Stimulated activated CD4-positive, alpha-beta T cell treated with anti-CD3 and anti-CD28 coated beads, Interleukin-15, amount 100 ng/mL, for 24 hours (primary cell): ENCODE data around the gene TRIP6.
"Not testable (repeated sequence)": the region's sequence is repeated elsewhere in the genome, so short reads cannot be mapped to it uniquely, and the experiment has no call there.

Source experiments
- DNase-seq: peaks from one replicate; pipeline ENCODE4 v3.0.0-alpha.2; 2020

The TRIP6 gene

DNA sequence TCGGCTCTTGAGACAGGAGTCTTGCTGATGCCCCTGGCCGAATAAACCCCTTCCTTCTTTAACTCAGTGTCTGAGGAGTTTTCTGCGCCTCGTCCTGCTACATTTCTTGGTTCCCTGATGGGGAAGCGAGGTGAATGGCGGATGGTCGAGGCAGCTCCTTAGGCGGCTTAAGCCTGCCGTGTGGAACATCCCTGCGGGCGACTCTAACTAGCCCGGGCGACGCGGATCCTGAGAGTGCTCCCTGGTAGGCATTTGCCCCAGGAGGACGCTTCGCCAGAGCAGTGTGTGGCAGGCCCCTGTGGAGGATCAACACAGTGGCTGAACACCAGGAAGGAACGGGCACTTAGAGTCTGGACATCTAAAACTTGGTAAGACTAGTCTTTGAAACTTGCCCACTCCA is 27.8 kb upstream of the TRIP6 start:
- no peak for DNase-seq

DNA sequence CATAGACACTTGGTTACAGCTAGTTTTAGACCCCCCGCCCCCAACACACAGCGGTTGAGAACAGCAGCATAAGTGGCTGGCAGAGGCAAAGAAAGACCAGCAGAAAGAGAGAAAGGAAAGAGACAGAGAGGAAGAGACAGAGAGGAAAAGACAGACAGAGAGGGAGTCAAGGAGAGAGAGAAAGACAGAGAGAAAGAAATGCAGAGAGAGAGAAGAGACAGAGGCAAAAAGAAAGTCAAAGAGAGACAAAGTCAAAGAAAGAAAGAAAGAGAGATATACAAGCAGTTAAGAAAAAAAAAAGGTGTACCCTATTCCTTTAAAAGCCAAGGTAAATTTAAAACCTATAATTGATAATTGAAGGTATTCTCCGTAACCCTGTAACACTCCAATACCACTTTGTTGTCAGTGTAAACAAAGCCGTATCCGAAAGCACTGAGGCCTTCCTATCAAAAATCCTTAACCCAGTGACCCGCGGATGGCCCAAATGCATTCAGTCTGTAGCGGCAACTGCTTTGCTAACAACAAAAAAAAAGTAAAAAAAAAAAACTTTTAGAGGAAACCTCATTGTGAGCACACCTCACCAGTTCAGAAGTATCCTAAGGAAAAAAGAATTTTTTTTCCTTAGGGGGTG is 26.6 kb upstream of the TRIP6 start:
- DNase-seq = no peak

DNA sequence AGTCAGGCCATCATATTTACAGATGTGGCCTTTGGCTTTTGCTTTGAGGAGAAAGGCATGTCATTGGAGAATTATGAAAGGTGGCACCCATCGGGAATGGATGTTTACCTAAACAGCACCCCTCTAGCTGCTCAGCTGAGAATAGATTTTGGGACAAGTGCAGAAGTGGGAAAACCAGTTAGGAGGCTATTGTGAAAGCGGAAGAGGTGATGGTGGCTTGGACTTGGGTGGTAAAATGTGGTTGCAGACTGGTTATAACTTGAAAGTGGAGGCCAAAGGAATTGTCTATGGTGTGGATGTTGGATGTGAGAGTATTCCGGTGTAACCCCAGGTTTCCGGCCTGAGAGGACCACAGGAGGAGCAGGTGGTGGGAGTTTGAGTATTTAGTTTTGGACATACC is 19.8 kb upstream of the TRIP6 start:
- no peak for DNase-seq

DNA sequence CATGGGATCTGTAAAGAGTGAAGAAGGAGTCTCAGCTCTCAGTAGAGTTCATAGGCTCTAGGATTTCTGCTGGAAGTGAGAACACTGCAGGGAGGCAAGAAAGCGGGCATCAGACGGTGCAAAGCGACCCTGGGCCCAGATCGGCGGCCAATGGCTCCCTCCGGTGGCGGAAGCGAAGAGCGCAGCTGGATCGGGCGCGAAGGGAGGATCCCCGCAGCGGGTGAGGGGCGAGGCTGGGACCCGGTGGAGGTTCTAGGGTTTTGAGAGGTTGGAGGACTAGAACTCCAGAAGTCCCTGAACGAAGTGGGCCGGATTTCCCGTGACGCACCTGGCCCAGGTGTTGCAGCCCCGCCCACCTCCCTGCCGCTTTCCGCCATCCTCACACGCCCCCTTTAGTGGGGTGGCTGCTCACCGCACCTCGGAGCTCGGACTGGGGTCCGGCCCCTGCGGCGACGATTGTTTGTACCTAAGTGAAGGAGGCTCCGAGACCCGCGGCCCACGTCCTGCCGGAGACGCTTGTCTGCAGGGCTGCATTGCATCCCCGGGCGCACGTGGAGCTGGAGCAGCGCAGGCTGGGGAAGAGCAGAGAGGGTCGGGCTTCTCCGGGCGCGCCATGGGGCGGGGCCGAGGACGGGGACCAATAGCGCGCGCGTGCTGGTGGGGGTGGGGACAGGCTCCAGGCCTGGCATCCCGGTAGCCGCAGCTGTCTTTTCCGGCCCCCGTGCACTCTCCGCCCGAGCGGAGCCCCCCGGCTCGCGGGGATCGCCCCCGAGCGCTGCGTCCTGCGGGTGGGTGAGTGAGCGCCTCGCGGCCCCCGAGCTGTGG is 14.9 kb upstream of the TRIP6 start, which contains the start of gene SLC12A9:
Gene SLC12A9, plus strand, starts transcription at position 666 of the 825 bp plus-strand sequence. CDS start 1,485 bp downstream, outside the sequence.
- DNase-seq = peak; percentile 94

DNA sequence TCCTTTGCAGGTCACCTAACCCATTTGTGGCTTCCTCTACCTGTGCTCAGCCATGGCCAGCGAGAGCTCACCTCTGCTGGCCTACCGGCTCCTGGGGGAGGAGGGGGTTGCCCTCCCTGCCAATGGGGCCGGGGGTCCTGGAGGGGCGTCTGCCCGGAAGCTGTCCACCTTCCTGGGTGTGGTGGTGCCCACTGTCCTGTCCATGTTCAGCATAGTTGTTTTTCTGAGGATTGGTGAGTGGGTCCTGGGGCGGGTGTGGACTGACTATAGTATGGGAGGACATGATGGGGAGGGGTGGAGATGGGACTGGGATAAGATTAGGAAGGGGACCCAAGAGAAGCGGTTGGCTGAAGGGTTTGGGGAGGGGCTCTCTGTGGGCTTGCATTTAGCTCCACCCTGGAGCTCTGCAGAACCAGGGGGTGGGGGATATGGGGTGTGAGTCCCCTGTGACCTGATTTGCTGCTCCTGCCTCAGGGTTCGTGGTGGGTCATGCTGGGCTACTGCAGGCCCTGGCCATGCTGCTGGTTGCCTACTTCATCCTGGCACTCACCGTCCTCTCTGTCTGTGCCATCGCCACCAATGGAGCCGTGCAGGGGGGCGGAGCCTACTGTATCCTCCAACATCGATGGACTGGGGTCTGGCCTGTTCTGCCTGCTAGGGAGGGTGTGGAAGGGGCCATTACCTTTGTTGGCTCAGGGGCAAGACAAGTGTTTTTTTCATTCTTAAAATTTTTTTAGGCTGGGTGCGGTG is 12.9 kb upstream of the TRIP6 start:
- DNase-seq = no peak

DNA sequence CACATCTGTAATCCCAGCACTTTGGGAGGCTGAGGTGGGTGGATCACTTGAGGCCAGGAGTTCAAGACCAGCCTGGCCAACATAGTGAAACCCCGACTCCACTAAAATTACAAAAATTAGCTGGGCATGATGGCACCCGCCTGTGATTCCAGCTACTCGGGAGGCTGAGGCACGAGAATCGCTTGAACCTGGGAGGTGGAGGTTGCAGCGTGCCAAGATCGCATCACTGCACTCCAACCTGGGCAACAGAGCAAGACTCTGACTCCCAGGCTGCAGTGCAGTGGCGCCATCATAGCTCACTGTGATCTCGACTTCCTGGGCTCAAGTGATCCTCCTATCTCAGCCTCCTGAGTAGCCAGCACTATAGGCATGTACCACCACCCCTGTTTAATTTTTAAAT is 12.3 kb upstream of the TRIP6 start:
- DNase-seq = not testable (repeated sequence)

DNA sequence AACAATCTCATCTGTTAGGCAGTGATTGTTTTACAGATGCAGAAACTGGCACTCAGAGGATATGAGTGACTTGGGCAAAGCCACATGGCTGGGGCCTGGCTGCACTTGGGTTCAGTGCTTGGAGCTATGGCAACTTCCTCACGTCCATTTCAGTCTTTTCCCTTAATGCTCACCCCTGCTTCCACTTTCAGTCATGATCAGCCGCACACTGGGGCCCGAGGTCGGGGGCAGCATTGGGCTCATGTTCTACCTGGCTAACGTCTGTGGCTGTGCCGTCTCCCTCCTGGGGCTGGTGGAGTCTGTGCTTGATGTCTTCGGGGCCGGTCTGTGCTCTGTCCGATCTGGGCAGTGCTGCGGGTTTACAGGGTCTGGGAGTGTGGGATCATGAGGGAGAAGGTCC is 11.7 kb upstream of the TRIP6 start:
- no peak for DNase-seq

DNA sequence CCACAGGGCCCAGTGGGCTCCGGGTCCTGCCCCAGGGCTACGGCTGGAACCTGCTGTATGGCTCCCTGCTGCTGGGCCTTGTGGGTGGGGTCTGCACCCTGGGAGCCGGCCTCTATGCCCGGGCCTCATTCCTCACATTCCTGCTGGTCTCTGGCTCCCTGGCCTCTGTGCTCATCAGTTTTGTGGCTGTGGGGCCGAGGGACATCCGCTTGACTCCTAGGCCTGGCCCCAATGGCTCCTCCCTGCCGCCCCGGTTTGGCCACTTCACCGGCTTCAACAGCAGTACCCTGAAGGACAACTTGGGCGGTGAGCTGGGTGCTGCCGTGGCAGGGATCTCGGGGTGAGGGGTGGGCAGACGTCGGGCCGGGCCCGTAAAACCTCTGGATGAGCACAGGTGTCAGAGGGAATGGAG is 10.3 kb upstream of the TRIP6 start:
- no peak for DNase-seq

DNA sequence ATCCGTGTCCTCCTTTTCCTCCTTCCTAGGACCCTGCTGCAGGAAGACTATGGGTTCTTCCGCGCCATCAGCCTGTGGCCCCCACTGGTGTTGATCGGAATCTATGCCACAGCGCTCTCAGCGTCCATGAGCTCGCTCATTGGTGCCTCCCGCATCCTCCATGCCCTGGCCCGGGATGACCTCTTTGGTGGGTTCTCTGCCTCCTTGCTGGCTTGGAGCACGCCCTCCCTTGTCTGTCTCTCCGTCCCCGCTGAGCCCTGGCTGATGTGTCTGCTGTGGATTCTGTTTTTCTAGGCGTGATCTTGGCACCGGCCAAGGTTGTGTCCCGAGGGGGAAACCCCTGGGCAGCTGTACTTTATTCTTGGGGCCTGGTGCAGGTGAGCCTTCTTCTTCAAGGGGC is 7.3 kb upstream of the TRIP6 start:
- no peak for DNase-seq

DNA sequence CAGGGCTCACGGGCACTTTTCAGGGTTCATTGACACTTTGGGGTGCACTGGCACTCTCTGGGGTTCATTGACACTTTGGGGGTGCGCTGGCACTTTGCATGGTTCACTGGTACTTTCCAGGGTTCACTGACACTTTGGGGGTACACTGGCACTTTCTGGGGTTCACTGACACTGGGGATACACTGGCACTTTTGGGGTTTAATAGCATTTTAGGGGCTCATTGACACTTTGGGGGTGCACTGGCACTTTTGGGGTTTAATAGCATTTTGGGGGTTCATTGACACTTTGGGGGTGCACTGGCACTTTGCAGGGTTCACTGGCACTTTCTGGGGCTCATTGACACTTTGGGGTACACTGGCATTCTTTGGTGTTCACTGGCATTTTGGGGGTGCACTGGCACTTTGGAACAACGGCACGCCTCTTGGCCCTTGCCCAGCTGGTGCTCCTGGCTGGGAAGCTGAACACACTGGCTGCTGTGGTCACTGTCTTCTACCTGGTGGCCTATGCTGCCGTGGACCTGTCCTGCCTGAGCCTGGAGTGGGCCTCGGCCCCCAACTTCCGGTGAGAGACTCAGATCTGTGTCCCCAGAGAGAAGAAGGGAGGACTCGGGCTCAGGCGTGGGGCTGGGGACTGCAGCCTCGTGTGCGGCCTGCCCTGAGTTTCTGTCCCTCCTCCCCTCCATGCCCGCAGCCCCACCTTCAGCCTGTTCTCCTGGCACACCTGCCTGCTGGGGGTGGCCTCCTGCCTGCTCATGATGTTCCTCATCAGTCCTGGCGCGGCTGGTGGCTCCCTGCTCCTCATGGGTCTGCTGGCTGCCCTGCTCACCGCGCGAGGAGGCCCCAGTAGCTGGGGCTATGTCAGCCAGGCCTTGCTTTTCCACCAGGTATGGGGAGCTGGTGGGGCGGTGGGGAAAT is 6.2 kb upstream of the TRIP6 start:
- DNase-seq = no peak

DNA sequence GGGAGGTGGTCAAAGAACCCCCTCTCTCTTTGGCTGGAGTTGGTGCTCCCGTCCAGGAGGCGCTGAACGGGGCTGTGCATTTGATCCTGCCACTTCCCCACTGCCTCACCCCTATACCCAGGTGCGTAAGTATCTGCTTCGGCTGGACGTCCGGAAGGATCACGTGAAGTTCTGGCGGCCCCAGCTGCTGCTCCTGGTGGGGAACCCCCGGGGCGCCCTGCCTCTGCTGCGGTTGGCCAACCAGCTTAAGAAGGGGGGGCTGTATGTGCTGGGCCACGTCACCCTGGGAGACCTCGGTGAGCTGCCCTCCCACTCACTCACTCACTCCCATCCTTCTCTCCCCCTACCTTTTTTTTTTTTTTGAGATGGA is 5.6 kb upstream of the TRIP6 start:
- DNase-seq = no peak

DNA sequence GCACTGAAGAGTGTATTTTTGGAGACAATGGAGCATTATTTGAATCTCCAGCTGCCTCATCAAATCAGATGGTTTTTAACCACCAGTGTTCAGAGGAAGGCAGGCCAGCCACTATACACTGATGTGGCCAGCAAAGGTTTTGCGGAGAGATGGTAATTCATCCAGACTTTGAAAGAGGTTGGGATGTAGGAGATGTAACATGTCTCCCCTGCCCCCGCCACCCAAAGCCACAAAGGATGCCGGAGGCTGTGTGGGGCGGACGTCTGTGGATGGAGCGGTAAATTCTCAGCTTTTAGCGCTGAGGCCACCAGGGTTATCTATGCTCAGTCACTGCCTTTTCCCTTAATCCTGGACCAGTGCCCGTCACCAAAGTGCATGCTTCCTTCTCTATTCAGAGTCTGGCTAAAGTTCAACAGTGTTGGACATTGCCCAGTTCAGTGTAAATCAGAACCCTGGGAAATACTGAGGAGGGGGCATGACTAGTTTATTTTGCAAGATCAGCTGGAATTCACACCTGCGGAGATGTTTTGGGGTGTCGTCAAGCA is 3.7 kb upstream of the TRIP6 start:
- DNase-seq = no peak

DNA sequence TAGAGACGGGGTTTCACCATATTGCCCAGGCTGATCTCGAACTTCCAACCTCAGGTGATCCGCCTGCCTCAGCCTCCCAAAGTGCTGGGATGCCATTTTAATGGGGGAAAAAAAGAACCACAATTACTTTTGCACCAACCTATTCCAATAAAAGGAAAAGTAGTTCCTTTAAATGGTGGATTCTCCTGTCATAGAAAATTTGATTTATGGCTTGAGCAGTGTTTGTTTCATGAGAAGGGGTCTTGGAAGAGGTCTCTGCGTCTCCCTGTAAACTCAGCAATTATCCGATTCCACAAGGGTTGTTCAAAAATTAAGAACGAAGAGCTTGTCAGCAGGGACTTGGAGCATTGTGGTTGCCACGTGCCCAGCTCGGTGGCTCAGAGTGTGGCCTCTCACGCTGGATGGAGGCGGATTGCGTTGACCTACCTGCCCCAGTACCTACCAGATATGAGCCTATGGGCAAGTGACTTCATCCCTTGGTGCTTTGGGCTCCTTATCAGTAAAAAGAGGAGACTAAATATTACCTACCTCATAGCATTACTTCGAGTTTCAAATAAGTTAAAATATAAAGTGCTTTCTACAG is 2.8 kb upstream of the TRIP6 start:
- DNase-seq = no peak

DNA sequence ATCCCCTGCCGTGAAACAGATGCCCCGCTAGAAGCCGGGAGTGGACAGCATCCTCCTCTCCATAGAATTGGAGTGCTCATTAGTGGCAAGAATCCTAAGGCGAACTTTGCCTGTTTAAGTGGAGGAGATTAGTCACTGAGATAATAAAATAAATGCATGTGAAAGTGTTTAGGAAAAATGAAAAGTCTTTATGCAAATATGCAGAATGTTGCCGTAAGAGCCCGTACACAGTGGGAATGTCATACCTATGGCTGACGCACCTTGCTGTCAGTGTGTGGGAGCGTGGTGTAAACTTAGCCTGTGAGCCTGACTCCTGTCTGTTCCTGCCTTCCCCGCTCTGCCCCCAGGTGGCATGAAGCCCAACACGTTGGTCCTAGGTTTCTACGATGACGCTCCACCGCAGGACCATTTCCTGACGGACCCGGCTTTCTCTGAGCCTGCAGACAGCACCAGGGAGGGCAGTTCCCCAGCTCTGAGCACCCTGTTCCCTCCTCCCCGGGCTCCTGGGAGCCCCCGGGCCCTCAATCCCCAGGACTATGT is 1.7 kb upstream of the TRIP6 start:
- DNase-seq = no peak

DNA sequence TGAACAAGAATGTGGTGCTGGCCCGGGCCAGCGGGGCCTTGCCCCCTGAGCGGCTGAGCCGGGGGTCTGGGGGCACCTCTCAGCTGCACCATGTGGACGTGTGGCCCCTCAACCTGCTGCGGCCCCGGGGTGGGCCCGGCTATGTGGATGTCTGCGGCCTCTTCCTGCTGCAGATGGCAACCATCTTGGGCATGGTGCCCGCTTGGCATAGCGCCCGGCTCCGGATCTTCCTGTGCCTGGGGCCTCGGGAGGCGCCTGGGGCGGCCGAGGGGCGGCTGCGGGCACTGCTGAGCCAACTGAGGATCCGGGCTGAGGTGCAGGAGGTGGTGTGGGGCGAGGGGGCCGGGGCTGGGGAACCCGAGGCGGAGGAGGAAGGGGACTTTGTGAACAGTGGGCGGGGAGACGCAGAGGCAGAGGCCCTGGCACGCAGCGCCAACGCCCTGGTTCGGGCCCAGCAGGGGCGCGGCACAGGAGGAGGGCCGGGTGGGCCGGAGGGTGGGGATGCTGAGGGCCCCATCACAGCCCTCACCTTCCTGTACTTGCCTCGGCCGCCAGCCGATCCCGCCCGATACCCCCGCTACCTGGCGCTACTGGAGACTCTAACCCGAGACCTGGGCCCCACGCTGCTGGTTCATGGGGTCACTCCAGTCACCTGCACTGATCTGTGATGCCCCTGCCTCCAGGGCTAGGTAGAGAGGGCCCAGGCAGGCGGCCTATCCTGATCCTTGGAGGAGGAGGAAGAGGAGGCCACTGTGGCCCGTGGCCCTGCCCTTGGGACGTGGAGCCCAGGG is 1.1 kb upstream of the TRIP6 start:
- DNase-seq = peak; percentile 52

DNA sequence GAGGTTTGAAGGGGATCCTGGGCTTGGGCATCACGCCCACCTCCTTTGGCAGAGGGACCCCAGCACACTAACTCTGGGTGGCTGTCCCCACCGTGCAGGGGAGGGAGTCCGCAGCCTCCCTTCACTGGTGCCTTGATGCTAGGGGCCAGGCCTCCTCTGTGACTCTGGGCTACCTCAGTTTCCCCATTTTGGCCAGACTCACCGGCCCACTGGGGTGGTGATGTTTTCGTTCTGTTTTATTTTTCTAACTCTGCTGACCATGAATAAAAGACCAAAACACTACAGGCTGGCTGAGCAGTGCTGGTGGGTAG is 503 bp upstream of the TRIP6 start:
- no peak for DNase-seq

DNA sequence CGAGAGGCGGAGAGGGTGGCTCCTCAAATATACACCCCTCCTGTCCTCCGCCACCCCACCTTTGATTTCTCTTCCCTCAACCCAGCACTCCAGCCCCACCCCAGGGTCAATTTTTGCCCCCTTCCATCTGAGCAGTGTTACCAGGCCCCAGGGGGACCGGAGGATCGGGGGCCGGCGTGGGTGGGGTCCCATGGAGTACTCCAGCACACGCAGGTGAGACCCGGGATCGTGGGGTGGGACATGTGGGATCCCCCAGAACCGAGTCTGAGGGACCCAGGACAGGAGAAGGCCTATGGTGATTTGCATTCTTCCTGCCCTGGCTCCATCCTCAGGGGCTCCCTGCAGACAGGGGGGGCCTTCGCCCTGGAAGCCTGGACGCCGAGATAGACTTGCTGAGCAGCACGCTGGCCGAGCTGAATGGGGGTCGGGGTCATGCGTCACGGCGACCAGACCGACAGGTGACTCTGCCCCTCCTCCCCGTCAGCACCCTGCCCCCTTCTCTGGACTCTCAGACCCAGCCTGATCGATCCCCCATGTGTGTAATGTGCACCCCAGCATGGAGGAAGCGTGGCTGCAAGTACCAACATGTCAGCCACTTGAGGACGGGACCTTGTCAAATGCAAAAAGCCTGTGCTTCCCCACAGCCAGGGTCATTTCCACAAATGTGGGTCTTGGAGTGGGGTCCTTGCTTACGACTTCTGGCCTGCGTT is 744 bp downstream of the TRIP6 start:
- no peak for DNase-seq

DNA sequence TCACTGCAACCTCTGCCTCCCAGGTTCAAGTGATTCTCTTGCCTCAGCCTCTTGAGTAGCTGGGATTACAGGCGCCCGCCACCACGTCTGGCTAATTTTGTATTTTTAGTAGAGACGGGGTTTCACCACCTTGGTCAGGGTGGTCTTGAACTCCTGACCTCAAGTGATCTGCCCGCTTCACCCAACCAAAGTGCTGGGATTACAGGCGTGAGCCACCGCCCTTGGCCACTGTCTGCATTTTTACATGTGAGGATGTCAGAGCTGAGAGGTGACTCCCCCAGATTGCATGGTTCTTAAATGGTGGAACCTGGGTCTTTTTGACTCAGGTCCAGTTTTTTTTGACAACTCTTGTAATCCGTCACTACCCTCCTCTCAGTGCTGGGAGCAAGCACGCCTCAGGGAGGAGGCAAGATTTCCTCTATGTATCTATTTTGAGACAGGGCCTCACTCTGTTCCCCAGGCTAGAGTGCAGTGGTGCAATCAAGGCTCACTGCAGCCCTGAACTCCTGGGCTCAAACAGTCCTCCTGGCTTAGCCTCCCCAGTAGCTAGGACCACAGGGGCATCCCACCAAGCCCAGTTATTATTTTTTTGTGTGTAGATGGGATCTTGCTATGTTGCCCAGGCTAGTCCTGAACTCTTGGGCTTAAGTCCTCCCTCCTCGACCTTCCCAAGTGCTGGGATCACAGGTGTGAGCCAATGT is 6.6 kb downstream of the TRIP6 start:
- DNase-seq = no peak

DNA sequence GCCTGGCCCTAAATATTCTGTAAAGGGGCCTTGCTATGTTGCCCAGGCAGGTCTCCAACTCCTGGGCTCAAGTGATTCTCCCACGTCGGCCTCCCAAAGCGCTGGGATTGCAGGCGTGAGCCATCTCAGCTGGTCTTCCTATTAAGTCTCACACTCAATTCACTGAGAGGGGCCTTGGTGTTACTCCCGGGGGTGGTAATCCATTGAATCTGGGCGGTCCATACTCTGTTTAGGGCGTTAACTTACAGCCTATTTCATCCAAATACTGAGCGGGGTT is 7.1 kb downstream of the TRIP6 start:
- no peak for DNase-seq
